Endothelial cell of umbilical vein (primary cell): ENCODE data around the gene ARID2. TPM values are rescaled to one million over a fixed set of nuclear protein-coding genes. Genes with fewer than 3 reads are reported as not detected.

ENCODE experiments used
- BruUV-seq: library from RNA; stranded (reverse); fragments of 400-500 nt; replicated peaks from 2 replicates; lab custom pipeline; 2021; lab: Mats Ljungman, UMichigan
- CTCF ChIA-PET: fragments of 300-600, 350-600 bp; sonication (Branson Sonifier 250); formaldehyde crosslinking; loops from one replicate; lab custom pipeline; 2021; ENCODE audit warnings: antibody characterized with exemption, inconsistent platforms; lab: Charles Lee
- POLR2A ChIA-PET: fragments of 300-600, 350-600 bp; sonication (Branson Sonifier 250); formaldehyde crosslinking; loops from one replicate; lab custom pipeline; 2021; ENCODE audit warnings: antibody characterized with exemption, inconsistent platforms; lab: Charles Lee
- DNase-seq: peaks from one replicate; pipeline ENCODE4 v3.0.0-alpha.2; 2011; ENCODE audit warnings: low read depth, low spot score
- FAIRE-seq: peaks from 2 replicates; lab custom pipeline; 2011; peaks lifted over from hg19 to GRCh38; lab: Jason Lieb, UNC
- H2AFZ ChIP-seq: 2 replicates; pipeline ENCODE4 v1.6.0; 2012; ENCODE audit warnings: low read depth, low read length, control low read depth, inconsistent platforms
- H3K27ac ChIP-seq: 2 replicates; pipeline ENCODE4 v1.5.1; 2011; ENCODE audit warnings: low read depth, mild to moderate bottlenecking, control low read depth, low read length, moderate library complexity; ENCODE audit not compliant: insufficient read depth
- H3K27me3 ChIP-seq, 2 experiments: 2 replicates each; pipeline versions ENCODE4 v1.6.0 to v1.6.1; 2011; ENCODE audit warnings: low read length in 2 of 2, mixed read lengths in 1 of 2; ENCODE audit not compliant: control insufficient read depth in 2 of 2, insufficient read depth in 2 of 2
- H3K36me3 ChIP-seq, 2 experiments: 2 replicates in 1 of 2; 3 replicates in 1 of 2; pipeline ENCODE4 v1.5.1; 2011; ENCODE audit warnings: low read length in 2 of 2, mild to moderate bottlenecking in 1 of 2, moderate library complexity in 1 of 2; ENCODE audit not compliant: control insufficient read depth in 2 of 2, insufficient read depth in 2 of 2; ENCODE audit errors: extremely low read depth in 1 of 2
- H3K4me1 ChIP-seq: 3 replicates; pipeline ENCODE4 v1.5.1; 2011; ENCODE audit warnings: mild to moderate bottlenecking, low read length; ENCODE audit not compliant: control insufficient read depth, insufficient read depth; ENCODE audit errors: extremely low read depth
- H3K4me2 ChIP-seq: 2 replicates; pipeline ENCODE4 v1.6.1; 2011; ENCODE audit warnings: low read length, control low read depth, mixed read lengths; ENCODE audit not compliant: insufficient read depth
- H3K4me3 ChIP-seq, 3 experiments: fragments of 200-600 bp in 1 of 3; sonication (generic), shearing (Covaris generic) in 1 of 3; replicated peaks in 1 of 3; 2 replicates each; pipeline ENCODE4 v1.5.1; 2011 to 2016; ENCODE audit warnings: control low read depth in 3 of 3, low read length in 3 of 3, mild to moderate bottlenecking in 2 of 3, inconsistent platforms in 1 of 3, low read depth in 1 of 3, moderate library complexity in 1 of 3; ENCODE audit not compliant: insufficient read depth in 1 of 3
- H3K79me2 ChIP-seq: 2 replicates; pipeline ENCODE4 v1.6.0; 2012; ENCODE audit warnings: low read length, inconsistent platforms; ENCODE audit not compliant: control insufficient read depth, insufficient read depth
- H3K9ac ChIP-seq: replicated peaks from 2 replicates; pipeline ENCODE3; 2011; ENCODE audit warnings: low read length, control low read depth; ENCODE audit not compliant: insufficient read depth; ENCODE audit errors: extremely low read depth
- H3K9me1 ChIP-seq: replicated peaks from 3 replicates; pipeline ENCODE4 v1.6.0; 2011; ENCODE audit warnings: mild to moderate bottlenecking, low read length; ENCODE audit not compliant: control insufficient read depth, insufficient read depth; ENCODE audit errors: extremely low read depth
- H3K9me3 ChIP-seq: replicated peaks from 2 replicates; pipeline ENCODE4 v1.5.1; 2012; ENCODE audit warnings: low read length, inconsistent platforms; ENCODE audit not compliant: control insufficient read depth, insufficient read depth
- H4K20me1 ChIP-seq: replicated peaks from 2 replicates; pipeline ENCODE3; 2011; ENCODE audit warnings: mild to moderate bottlenecking, low read length; ENCODE audit not compliant: control insufficient read depth, insufficient read depth; ENCODE audit errors: extremely low read depth
- CTCF ChIP-seq, 2 donors: IDR thresholded peaks; 1 replicate in 1 of 2; 2 replicates in 1 of 2; pipeline ENCODE4 v1.5.1; 2011; ENCODE audit warnings: low read length in 2 of 2, mild to moderate bottlenecking in 2 of 2, moderate library complexity in 2 of 2, control low read depth in 1 of 2, inconsistent platforms in 1 of 2, low read depth in 1 of 2; ENCODE audit not compliant: insufficient read depth in 1 of 2; ENCODE audit errors: extremely low read depth in 1 of 2
- EZH2 ChIP-seq: IDR thresholded peaks from 2 replicates; pipeline ENCODE4 v1.6.1; 2012; ENCODE audit warnings: borderline replicate concordance, low read depth, mild to moderate bottlenecking, moderate library complexity, low read length, inconsistent platforms; ENCODE audit not compliant: severe bottlenecking
- FOS ChIP-seq: IDR thresholded peaks from 2 replicates; pipeline ENCODE4 v1.6.1; 2011; ENCODE audit warnings: mild to moderate bottlenecking, low read length, moderate library complexity, borderline replicate concordance; ENCODE audit not compliant: insufficient read depth
- GATA2 ChIP-seq: IDR thresholded peaks from 2 replicates; pipeline ENCODE4 v1.7.0; 2011; ENCODE audit warnings: low read depth, mild to moderate bottlenecking, moderate library complexity, mixed read lengths, low read length; ENCODE audit not compliant: insufficient read length, insufficient read depth
- JUN ChIP-seq: IDR thresholded peaks from 2 replicates; pipeline ENCODE4 v1.6.1; 2011; ENCODE audit warnings: borderline replicate concordance, low read depth; ENCODE audit not compliant: insufficient read length, insufficient read depth
- MAX ChIP-seq: IDR thresholded peaks from 2 replicates; pipeline ENCODE4 v1.6.1; 2011; ENCODE audit not compliant: insufficient read depth, insufficient read length
- MYC ChIP-seq: IDR thresholded peaks from one replicate; pipeline ENCODE4 v1.6.1; 2011; ENCODE audit warnings: mild to moderate bottlenecking, low read depth, low read length
- POLR2A ChIP-seq: IDR thresholded peaks from 2 replicates; pipeline ENCODE4 v1.6.1; 2012; ENCODE audit warnings: low read depth, mild to moderate bottlenecking, control low read depth, low read length
- POLR2AphosphoS5 ChIP-seq: IDR thresholded peaks from 2 replicates; pipeline ENCODE4 v1.6.1; 2012; ENCODE audit warnings: low read depth, mild to moderate bottlenecking, control low read depth, low read length, moderate library complexity; ENCODE audit not compliant: insufficient read depth
- dilution Hi-C: fragments of 300-500 bp; cut with MboI; formaldehyde crosslinking; loops from one replicate; pipeline ENCODE4 v1.15.0; 2019; ENCODE audit warnings: low sequenced_read_pairs; ENCODE audit not compliant: extremely low pct_ligation_motif_present
- intact Hi-C: fragments of 100-400 bp; cut with micrococcal nuclease; formaldehyde crosslinking; loops from one replicate; pipeline ENCODE4 v1.10.0; 2022
- polyA plus RNA-seq, 4 experiments: library from polyadenylated mRNA; depleted of rRNA in 3 of 4; stranded (reverse) in 3 of 4; unstranded in 1 of 4; fragments of >200 nt; gene quantifications; 2 replicates each; pipeline versions ENCODE4 v1.2.1 to v1.2.3, GENCODE V29; 2011 to 2012; ENCODE audit warnings: missing spikeins in 1 of 4
- total RNA-seq: library from RNA; stranded (reverse); gene quantifications from 2 replicates; pipeline ENCODE4 v1.2.3, GENCODE V29; 2021

Gene ARID2
- total and polyA plus RNA-seq, 2 donors (not counting 3 experiments of a cell fraction or from before 2014, with no cell fraction given) = 10.8 to 26.7 TPM

- CTCF ChIA-PET = interaction anchor here (1.3 to 1.5 kb wide), 2 partner anchors 12 to 213 kb away, joined by 6 to 9 read pairs; no protein-coding TSS in a partner anchor
- H3K27me3 ChIP-seq = no peaks in the 10 kb centered on the region
- no peaks in the 10 kb centered on the region for H3K36me3 ChIP-seq
- no TSS peak for BruUV-seq
- intact Hi-C loops (no loop called here), dilution Hi-C loops (no loop called here)
- no peak overlapping the region for H2AFZ ChIP-seq
- FAIRE-seq = no peak
- H3K9me3 ChIP-seq = no peaks in the 10 kb centered on the region
- no peaks in the 10 kb centered on the region for H3K4me1 ChIP-seq
- H3K4me2 ChIP-seq = no peak overlapping the region
- H3K9me1 ChIP-seq = no peaks in the 10 kb centered on the region
- peaks cover 50% of the 10 kb centered on the region for H3K79me2 ChIP-seq
- POLR2A ChIA-PET = no interaction called here
- no peak overlapping the region for H3K27ac ChIP-seq
- no peaks in the 10 kb centered on the region for H4K20me1 ChIP-seq
- TF ChIP-seq MYC (no peak), JUN (no peak), POLR2A (no peak), CTCF (IDR thresholded peaks at IDR 0.05; ENCODE audit: extremely low read depth in 1 of 2, insufficient read depth in 1 of 2, low read depth in 1 of 2, low read length in 2 of 2) (no peak), FOS (no peak), EZH2 (no peak), MAX (no peak), GATA2 (no peak), POLR2AphosphoS5 (no peak)
- no peak overlapping the region for H3K4me3 ChIP-seq
- no peak for DNase-seq
- no peak overlapping the region for H3K9ac ChIP-seq
Observed at GRCh38 chr12:45757172-45757571, 27.7 kb downstream of the ARID2 start.
